ENCODE data around the gene RRP1B.
A peak's percentile ranks its signal among the peaks of the same experiment; 100 is the strongest.

RRP1B gene

GRCh38 chr21:43721939-43722338 is 62.6 kb downstream of the RRP1B start:
- DNase-seq (ENCODE audit: insufficient read length, low spot score) (no peak), FAIRE-seq (no peak)
- TF ChIP-seq, protein P1, sequence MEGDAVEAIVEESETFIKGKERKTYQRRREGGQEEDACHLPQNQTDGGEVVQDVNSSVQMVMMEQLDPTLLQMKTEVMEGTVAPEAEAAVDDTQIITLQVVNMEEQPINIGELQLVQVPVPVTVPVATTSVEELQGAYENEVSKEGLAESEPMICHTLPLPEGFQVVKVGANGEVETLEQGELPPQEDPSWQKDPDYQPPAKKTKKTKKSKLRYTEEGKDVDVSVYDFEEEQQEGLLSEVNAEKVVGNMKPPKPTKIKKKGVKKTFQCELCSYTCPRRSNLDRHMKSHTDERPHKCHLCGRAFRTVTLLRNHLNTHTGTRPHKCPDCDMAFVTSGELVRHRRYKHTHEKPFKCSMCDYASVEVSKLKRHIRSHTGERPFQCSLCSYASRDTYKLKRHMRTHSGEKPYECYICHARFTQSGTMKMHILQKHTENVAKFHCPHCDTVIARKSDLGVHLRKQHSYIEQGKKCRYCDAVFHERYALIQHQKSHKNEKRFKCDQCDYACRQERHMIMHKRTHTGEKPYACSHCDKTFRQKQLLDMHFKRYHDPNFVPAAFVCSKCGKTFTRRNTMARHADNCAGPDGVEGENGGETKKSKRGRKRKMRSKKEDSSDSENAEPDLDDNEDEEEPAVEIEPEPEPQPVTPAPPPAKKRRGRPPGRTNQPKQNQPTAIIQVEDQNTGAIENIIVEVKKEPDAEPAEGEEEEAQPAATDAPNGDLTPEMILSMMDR (IDR thresholded peaks at IDR 0.05; ENCODE audit: insufficient read depth, missing control alignments): no peak

- FAIRE-seq: no peak
- TF ChIP-seq, protein P1 (IDR thresholded peaks at IDR 0.05; ENCODE audit: insufficient read depth, missing control alignments): no peak
These were observed 64.3 kb downstream of the RRP1B start for GRCh38 chr21:43723648-43724047.

GRCh38 chr21:43726686-43727518 is 67.5 kb downstream of the RRP1B start:
- FAIRE-seq: no peak

More at GRCh38 chr21:43723648-43724047, 64.3 kb downstream of the RRP1B start:
- no peak for DNase-seq (ENCODE audit: insufficient read length, low spot score)

GRCh38 chr21:43727519-43728153 is 68.3 kb downstream of the RRP1B start:
- DNase-seq (ENCODE audit: insufficient read length, low spot score): no peak
- FAIRE-seq: no peak
- TF ChIP-seq, protein P1 (IDR thresholded peaks at IDR 0.05; ENCODE audit: insufficient read depth, missing control alignments): no peak

More at GRCh38 chr21:43726686-43727518, 67.5 kb downstream of the RRP1B start:
- no peak for DNase-seq (ENCODE audit: insufficient read length, low spot score)
- TF ChIP-seq, protein P1 (IDR thresholded peaks at IDR 0.05; ENCODE audit: insufficient read depth, missing control alignments): no peak

DNA sequence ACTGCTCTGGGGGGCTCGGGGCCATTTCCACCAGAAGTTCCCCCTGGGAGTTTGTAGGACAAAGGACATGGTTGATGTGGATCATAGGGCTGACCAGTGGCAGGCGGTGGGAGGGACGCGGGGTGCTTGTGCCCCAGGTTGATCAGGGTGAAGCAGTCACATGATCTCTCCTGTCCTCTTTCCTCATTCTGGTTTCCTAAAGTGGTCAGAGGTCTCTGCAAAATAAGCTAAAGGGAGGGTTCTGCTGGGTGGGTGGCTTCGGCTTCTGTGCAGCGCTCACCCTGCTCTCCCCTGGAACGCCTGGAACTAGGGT is 68.8 kb downstream of the RRP1B start:
- no peak for DNase-seq (ENCODE audit: insufficient read length, low spot score)
- TF ChIP-seq, protein P1 (IDR thresholded peaks at IDR 0.05; ENCODE audit: insufficient read depth, missing control alignments): no peak
- FAIRE-seq: no peak

- DNase-seq (ENCODE audit: insufficient read length, low spot score): peak; percentile 65
- TF ChIP-seq, protein P1 (IDR thresholded peaks at IDR 0.05; ENCODE audit: insufficient read depth, missing control alignments): no peak
- FAIRE-seq: no peak
These were observed 69.4 kb downstream of the RRP1B start for GRCh38 chr21:43728467-43729390.

Measured in D721Med (cell line).